ENCODE measurements around the gene THSD4.
"Not testable (repeated sequence)": the region's sequence is repeated elsewhere in the genome, so short reads cannot be mapped to it uniquely, and the experiment has no call there.

Gene THSD4

GRCh38 chr15:71359246-71359645 is 244.0 kb downstream of the THSD4 start:
- no peak for DNase-seq

- no peak for DNase-seq
These were observed 247.3 kb downstream of the THSD4 start for GRCh38 chr15:71362556-71362955.

- no peak for DNase-seq
These were observed 248.0 kb downstream of the THSD4 start for GRCh38 chr15:71362987-71363968.

- DNase-seq: no peak
These were observed 248.9 kb downstream of the THSD4 start for GRCh38 chr15:71364117-71364584.

GRCh38 chr15:71366522-71366921 is 251.3 kb downstream of the THSD4 start:
- no peak for DNase-seq

GRCh38 chr15:71366926-71367325 is 251.7 kb downstream of the THSD4 start:
- no peak for DNase-seq

GRCh38 chr15:71367737-71368136 is 252.5 kb downstream of the THSD4 start:
- DNase-seq: not testable (repeated sequence)

GRCh38 chr15:71372769-71373168 is 257.5 kb downstream of the THSD4 start:
- not testable (repeated sequence) for DNase-seq

GRCh38 chr15:71373917-71374316 is 258.6 kb downstream of the THSD4 start:
- DNase-seq: no peak

GRCh38 chr15:71374607-71375352 is 259.5 kb downstream of the THSD4 start:
- DNase-seq: no peak

- no peak for DNase-seq
These were observed 260.7 kb downstream of the THSD4 start for GRCh38 chr15:71375934-71376333.

- no peak for DNase-seq
These were observed 264.6 kb downstream of the THSD4 start for GRCh38 chr15:71379893-71380292.

GRCh38 chr15:71380345-71380744 is 265.1 kb downstream of the THSD4 start:
- no peak for DNase-seq

GRCh38 chr15:71384501-71384900 is 269.2 kb downstream of the THSD4 start:
- DNase-seq: no peak

GRCh38 chr15:71385026-71385425 is 269.8 kb downstream of the THSD4 start:
- no peak for DNase-seq

GRCh38 chr15:71385457-71385856 is 270.2 kb downstream of the THSD4 start:
- DNase-seq: no peak

- no peak for DNase-seq
These were observed 270.7 kb downstream of the THSD4 start for GRCh38 chr15:71386005-71386404.

- DNase-seq: no peak
These were observed 271.4 kb downstream of the THSD4 start for GRCh38 chr15:71386448-71387236.

- DNase-seq: no peak
These were observed 272.5 kb downstream of the THSD4 start for GRCh38 chr15:71387810-71388209.

GRCh38 chr15:71390096-71390495 is 274.8 kb downstream of the THSD4 start:
- DNase-seq: no peak

GRCh38 chr15:71391421-71392088 is 276.3 kb downstream of the THSD4 start:
- no peak for DNase-seq

GRCh38 chr15:71392861-71393283 is 277.6 kb downstream of the THSD4 start:
- no peak for DNase-seq

Data from NCI-H446 treated with DMSO at 0.1 percent for 48 hours (cell line).